ENCODE measurements around the gene ADCY3. TPM values are rescaled to one million over a fixed set of nuclear protein-coding genes. Genes with fewer than 3 reads are reported as not detected.

The ADCY3 gene
- total RNA-seq = 38.6 to 42.4 TPM (median 41.3 TPM) in 3 replicates

- peaks cover 6% of the 10 kb centered on the region for H3K27me3 Mint-ChIP-seq (ENCODE audit: low read depth)
Observed at GRCh38 chr2:24920098-24920808, at the start of gene ADCY3. ADCY3 (minus strand) TSS chr2:24920237; CDS start chr2:24918987, 1,250 bp downstream.

DNA sequence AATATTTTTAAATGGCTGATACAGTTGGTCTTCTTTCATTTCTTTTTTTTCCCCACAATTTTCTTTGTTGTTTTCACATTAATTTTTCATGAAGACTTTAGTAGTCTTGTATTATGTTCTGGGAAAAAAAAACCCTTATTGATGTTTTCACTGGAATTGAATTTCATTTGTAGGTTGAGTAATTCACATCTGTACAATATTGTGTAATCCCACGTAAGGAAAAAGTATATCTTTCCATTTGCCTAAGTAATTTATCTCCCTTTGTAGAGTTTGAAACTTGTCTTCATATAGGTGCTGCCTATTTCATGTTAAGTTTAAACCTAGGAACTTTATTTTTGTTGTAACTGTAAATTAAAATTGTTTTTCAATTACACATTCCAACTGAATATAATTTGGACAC lies 49.7 kb upstream of the ADCY3 start:
- Mint-ChIP-seq H3K4me3 (no peak overlapping the region), H3K27me3 (ENCODE audit: low read depth) (no peaks in the 10 kb centered on the region), H3K4me1 (peaks cover 18% of the 10 kb centered on the region), H3K27ac (no peak overlapping the region), H3K36me3 (peaks cover 18% of the 10 kb centered on the region), H3K9me3 (no peaks in the 10 kb centered on the region)
- no peak for TF ChIP-seq CTCF (IDR thresholded peaks at IDR 0.05; ENCODE audit: unreplicated experiment)
- DNase-seq (ENCODE audit: low spot score in 2 of 2, unreplicated experiment in 2 of 2) = no peak

More at GRCh38 chr2:24920098-24920808, at the start of gene ADCY3:
- TF ChIP-seq CTCF (IDR thresholded peaks at IDR 0.05; ENCODE audit: unreplicated experiment) = no peak
- H3K9me3 Mint-ChIP-seq = no peaks in the 10 kb centered on the region
- peak within 1 kb of the TSS; percentile 69 for H3K4me3 Mint-ChIP-seq
- H3K27ac Mint-ChIP-seq = peak within 1 kb of the TSS; percentile 52
- peak; percentile 41 to 64 for DNase-seq (ENCODE audit: low spot score in 2 of 2, unreplicated experiment in 2 of 2)
- H3K36me3 Mint-ChIP-seq = peaks cover 4% of the 10 kb centered on the region
- H3K4me1 Mint-ChIP-seq = peaks cover 16% of the 10 kb centered on the region

DNA sequence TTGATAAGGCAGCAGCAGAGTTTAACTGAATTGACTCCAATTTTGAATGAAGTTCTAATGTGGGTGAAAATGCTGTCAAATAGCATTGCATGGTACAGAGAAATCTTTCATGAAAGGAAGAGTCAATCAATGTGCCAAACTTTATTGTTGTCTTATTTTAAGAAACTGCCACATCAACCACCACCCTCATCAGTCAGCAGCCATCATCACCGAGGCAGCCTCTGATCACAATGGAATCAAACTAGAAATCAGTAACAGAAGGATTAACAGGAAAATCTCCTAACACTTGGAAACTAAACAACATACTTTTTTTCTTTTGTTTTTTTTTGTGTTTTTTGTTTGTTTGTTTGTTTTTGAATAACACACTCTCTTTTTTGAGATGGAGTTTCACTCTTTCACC lies 41.9 kb upstream of the ADCY3 start:
- Mint-ChIP-seq H3K27ac (no peak overlapping the region), H3K4me3 (no peak overlapping the region), H3K9me3 (peaks cover under 1% of the 10 kb centered on the region), H3K4me1 (no peaks in the 10 kb centered on the region), H3K36me3 (peaks cover 71% of the 10 kb centered on the region), H3K27me3 (ENCODE audit: low read depth) (no peaks in the 10 kb centered on the region)
- DNase-seq (ENCODE audit: low spot score in 2 of 2, unreplicated experiment in 2 of 2) = no peak
- no peak for TF ChIP-seq CTCF (IDR thresholded peaks at IDR 0.05; ENCODE audit: unreplicated experiment)

DNA sequence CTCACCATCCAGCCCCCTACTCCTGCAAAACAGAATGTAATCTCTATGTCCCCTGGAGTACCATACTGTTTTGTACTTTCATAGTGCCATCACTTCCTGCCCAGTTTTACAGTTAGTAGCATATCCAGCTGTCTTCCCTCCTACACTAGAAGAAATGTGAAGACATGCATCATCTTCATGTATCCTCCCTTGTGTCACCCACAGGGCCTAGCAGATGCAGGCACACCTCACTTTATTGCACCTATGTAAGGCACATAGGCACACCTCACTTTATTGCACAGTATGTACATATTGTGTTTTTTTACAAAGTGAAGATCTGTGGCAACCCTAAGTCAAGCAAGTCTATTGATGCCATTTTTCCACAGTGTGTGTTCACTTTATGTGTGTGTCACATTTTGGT lies 39.7 kb upstream of the ADCY3 start:
- H3K4me1 Mint-ChIP-seq = no peaks in the 10 kb centered on the region
- DNase-seq (ENCODE audit: low spot score in 2 of 2, unreplicated experiment in 2 of 2) = no peak
- H3K9me3 Mint-ChIP-seq = peaks cover 20% of the 10 kb centered on the region
- no peak overlapping the region for H3K4me3 Mint-ChIP-seq
- H3K27ac Mint-ChIP-seq = no peak overlapping the region
- no peaks in the 10 kb centered on the region for H3K27me3 Mint-ChIP-seq (ENCODE audit: low read depth)
- TF ChIP-seq CTCF (IDR thresholded peaks at IDR 0.05; ENCODE audit: unreplicated experiment) = no peak
- H3K36me3 Mint-ChIP-seq = peaks cover 77% of the 10 kb centered on the region

GRCh38 chr2:24958411-24958935 lies 38.4 kb upstream of the ADCY3 start:
- no peaks in the 10 kb centered on the region for H3K27me3 Mint-ChIP-seq (ENCODE audit: low read depth)
- peaks cover 20% of the 10 kb centered on the region for H3K9me3 Mint-ChIP-seq
- H3K4me3 Mint-ChIP-seq = no peak overlapping the region
- H3K4me1 Mint-ChIP-seq = no peaks in the 10 kb centered on the region
- DNase-seq (ENCODE audit: low spot score in 2 of 2, unreplicated experiment in 2 of 2) = no peak
- TF ChIP-seq CTCF (IDR thresholded peaks at IDR 0.05; ENCODE audit: unreplicated experiment) = no peak
- H3K27ac Mint-ChIP-seq = no peak overlapping the region
- H3K36me3 Mint-ChIP-seq = peaks cover 82% of the 10 kb centered on the region
